ENCODE measurements around the gene CNR2.
"Not testable (repeated sequence)": the region's sequence is repeated elsewhere in the genome, so short reads cannot be mapped to it uniquely, and the experiment has no call there.

The CNR2 gene

DNA sequence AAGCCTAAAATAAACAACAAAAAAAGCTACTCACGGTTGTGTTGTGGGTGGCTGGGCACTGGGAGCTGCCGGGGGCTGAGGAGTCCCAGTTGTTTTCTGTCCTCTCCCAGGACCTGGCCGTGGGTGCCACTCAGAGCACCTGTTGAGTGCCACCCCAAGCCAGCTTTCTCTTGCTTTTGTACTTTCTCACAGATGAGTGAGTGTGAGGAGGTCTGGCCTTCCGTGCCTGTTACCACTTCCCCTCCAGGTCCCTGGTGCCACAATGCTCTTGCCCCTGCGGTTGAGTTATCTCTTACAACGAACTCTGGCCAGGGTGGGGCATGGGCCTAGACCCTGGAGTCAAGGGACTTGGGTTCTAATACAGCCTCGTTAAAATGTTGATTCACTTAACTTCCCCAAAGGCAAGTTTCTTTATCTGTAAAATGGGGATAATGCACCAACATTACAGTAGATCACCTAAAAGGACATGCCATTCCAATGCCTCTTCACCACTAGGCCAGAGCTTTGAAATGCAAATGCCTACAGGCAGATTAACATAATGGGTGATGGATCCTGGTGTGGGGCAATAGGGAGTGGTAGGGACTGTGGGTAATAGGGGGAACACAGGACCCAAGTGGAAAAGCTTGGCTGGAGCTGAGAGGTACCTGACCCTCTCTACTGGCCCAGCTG, at the start of gene CNR2:
TSS of gene CNR2 (minus strand) at position 151 of the 669 bp plus-strand sequence. CDS start 37,745 bp downstream, outside the sequence.
- no peak within 1 kb of the TSS for H3K4me3 ChIP-seq (ENCODE audit: control insufficient read depth, low read depth, low read length)
- DNase-seq (ENCODE audit: low read depth) = no peak
- TF ChIP-seq, protein P1, sequence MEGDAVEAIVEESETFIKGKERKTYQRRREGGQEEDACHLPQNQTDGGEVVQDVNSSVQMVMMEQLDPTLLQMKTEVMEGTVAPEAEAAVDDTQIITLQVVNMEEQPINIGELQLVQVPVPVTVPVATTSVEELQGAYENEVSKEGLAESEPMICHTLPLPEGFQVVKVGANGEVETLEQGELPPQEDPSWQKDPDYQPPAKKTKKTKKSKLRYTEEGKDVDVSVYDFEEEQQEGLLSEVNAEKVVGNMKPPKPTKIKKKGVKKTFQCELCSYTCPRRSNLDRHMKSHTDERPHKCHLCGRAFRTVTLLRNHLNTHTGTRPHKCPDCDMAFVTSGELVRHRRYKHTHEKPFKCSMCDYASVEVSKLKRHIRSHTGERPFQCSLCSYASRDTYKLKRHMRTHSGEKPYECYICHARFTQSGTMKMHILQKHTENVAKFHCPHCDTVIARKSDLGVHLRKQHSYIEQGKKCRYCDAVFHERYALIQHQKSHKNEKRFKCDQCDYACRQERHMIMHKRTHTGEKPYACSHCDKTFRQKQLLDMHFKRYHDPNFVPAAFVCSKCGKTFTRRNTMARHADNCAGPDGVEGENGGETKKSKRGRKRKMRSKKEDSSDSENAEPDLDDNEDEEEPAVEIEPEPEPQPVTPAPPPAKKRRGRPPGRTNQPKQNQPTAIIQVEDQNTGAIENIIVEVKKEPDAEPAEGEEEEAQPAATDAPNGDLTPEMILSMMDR (conservative IDR thresholded peaks at IDR 0.05; ENCODE audit: control insufficient read depth, insufficient read depth, low read depth, low read length) = no peak

DNA sequence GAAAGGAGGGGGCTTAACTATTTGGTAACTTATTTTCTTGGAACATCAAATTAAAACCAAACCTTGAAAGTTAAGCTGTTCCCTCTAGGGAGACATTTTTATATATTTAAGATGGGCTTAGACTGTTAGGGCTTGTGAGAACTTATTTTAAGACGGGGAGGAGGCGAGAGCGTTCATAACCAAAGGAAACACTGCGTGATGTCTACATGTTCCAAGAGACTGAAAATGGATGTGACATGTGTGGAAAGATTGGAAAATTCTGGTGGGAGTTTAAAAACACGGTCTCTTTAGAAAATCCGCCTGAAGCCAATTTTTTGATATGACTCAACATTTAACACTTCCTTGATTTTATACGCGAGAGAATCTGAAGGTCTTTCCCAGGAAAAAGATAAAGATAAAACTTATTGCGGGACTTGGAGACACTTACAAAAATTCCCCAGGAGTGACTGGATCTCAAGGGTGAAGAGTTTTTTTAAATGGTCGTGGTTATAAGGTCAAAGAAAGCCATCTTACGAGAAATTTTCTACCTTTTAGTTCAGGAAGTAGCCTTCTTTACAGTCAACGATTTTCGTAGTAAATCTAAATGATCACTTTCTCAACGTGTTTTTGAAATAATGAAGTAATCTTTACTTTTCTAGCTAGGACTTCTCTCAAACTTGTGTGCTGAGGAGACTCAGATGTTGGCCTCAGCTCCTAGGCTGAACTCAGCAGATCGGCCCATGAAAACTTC, 47.3 kb upstream of the CNR2 start:
- peak overlapping the region; percentile 83 for H3K4me3 ChIP-seq (ENCODE audit: control insufficient read depth, low read depth, low read length)
- peak; percentile 31 for DNase-seq (ENCODE audit: low read depth)
- TF ChIP-seq, protein P1 (conservative IDR thresholded peaks at IDR 0.05; ENCODE audit: control insufficient read depth, insufficient read depth, low read depth, low read length) = no peak

DNA sequence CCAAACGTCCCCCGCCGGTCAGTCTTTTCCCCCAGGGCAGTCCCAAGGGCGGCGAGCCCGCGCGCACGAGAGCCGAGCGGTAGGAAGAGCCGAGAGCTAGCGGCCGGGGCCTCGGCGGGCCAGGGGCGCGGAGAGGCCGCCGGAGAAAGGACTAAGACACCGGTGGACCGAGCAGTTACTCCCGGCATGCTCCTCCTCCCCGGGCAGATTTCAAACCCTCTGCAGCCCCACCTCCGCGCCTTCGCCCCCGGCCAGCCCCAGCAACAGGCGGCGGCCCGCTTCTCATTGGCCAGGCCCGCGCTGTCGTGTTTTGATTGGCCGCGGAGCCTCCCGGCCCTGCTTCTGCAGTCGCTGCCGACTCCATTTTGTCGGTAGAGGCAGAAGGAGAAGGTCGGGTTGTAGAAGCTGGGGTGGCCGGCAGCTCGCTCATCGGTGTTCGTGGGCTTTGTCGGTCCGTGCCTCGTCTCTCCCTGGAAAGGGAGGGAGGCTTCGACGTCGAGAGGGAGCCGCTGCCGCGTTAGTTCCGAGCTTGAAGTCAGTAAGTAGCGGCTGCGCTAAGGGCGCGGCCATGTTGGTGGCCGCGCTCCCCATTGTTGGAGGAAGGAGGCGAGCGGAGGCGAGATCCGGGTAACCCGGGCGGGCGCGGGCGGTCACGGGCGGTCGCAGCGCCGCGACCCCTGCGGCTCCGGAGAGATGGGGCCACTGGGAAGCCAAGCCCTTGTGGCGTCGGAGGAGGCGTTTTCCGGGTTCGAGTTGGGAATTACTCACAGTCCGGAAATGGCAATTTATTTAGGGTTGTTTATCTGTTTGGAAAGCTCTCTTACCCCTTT, 46.5 kb upstream of the CNR2 start, which contains the start of gene PNRC2:
TSS of gene PNRC2 (plus strand) at position 368 of the 830 bp plus-strand sequence. CDS start 1,630 bp downstream, outside the sequence.
- H3K4me3 ChIP-seq (ENCODE audit: control insufficient read depth, low read depth, low read length) = peak within 1 kb of the TSS; percentile 83
- DNase-seq (ENCODE audit: low read depth) = peak; percentile 93
- TF ChIP-seq, protein P1 (conservative IDR thresholded peaks at IDR 0.05; ENCODE audit: control insufficient read depth, insufficient read depth, low read depth, low read length) = no peak

DNA sequence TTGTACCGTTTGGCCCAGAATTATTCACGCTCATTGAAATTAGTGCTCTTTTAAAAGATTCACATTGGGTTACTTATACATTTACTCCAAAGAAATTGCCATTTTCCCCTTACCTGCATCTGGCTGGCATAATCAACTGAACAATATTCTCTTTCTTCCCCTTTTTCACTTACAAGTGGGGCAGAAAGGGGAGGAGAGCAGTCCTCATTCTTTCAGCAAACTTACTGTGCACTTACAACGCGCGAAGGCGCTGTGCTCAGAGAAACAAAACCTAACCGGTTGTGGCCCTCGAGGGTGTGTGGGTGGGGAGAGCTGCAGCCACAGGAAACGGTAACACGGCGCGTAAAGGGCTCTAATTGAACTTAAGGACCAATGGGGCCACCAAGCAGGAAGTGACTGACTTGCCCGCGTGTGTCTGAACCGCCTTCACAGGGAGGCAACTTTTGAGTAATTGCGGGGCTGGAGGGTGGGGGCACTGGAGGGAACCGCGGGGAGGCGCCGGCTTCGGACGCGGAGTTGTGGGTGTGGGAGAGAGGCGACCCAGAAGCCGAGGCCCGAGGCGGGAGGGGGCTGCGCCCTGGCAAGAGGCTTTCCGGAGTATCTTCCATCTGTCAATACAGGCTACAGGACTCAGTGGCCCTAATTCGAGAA, 45.8 kb upstream of the CNR2 start:
- TF ChIP-seq, protein P1 (conservative IDR thresholded peaks at IDR 0.05; ENCODE audit: control insufficient read depth, insufficient read depth, low read depth, low read length) = peak; percentile 43
- H3K4me3 ChIP-seq (ENCODE audit: control insufficient read depth, low read depth, low read length) = peak overlapping the region; percentile 59
- DNase-seq (ENCODE audit: low read depth) = peak; percentile 94

DNA sequence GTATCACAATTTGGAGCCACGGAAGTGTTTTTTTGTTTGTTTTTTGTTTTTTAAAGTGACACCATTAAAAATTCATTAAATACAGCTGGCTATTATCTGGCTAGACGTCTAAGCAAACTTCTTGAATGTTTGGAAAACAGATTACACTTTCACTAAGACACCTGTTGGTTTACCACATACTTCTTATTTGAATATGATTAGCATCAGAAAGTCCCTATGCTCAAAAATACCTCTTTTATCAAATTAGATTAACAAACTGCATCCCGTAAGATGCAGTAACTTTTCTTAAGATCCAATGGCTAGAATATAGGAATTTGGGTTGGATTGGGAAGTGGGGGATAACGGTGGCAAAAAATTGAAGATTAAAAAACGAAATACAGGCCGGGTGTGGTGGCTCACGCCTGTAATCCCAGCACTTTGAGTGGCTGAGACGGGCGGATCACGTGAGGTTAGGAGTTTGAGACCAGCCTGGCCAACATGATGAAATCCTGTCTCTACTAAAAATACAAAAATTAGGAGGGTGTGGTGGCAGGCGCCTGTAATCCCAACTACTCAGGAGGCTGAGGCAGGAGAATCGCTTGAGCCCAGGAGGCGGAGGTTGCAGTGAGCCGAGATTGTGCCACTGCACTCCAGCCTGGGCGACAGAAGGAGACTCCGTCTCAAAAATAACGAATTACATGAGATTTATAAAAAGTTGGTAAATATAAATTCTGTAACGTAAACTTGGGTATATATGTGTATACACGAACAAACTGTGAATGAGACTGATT, 45.1 kb upstream of the CNR2 start:
- not testable (repeated sequence) for DNase-seq (ENCODE audit: low read depth)

DNA sequence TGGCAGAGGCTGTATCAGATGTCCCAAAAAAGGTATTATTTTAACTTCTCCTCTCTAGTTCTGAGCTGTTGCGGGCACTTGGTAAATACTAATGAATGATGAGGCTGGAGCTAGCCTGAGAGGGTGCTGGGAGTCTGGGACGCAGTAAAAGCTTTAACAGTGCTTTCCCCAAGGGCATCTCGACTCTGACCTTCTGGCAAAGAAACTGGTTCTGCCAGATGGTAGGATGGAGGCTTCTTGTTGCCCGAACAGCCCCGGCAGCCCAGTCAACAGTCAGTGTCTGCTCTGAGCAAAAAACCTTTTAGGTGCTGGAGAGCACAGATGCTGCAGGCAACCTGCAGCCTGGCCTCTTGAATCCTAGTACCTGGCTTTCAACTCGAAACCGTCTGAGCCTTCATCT, 43.9 kb upstream of the CNR2 start:
- TF ChIP-seq, protein P1 (conservative IDR thresholded peaks at IDR 0.05; ENCODE audit: control insufficient read depth, insufficient read depth, low read depth, low read length) = no peak
- no peak for DNase-seq (ENCODE audit: low read depth)
- H3K4me3 ChIP-seq (ENCODE audit: control insufficient read depth, low read depth, low read length) = no peak overlapping the region

More for the DNA sequence above, 45.1 kb upstream of the CNR2 start:
- peak overlapping the region; percentile 59 for H3K4me3 ChIP-seq (ENCODE audit: control insufficient read depth, low read depth, low read length)
